SH-SY5Y (cell line): ENCODE data around the gene EVA1C.

Source experiments
- GATA2 ChIP-seq: IDR thresholded peaks from 2 replicates; pipeline ENCODE4 v1.6.1; 2011; ENCODE audit warnings: mild to moderate bottlenecking, low read depth, low read length
- GATA3 ChIP-seq: IDR thresholded peaks from 2 replicates; pipeline ENCODE4 v1.6.1; 2011; ENCODE audit warnings: low read depth, mild to moderate bottlenecking, low read length, moderate library complexity

- TF ChIP-seq GATA3 = no peak
- no peak for TF ChIP-seq GATA2
Measured at GRCh38 chr21:32523463-32523862, 111.0 kb downstream of the EVA1C start.
